HG03442 (cell line): ENCODE results near the gene SNCB.
"Not testable (repeated sequence)": the region's sequence is repeated elsewhere in the genome, so short reads cannot be mapped to it uniquely, and the experiment has no call there.

Source experiments
- ATAC-seq: cut with Tn5 transposase; IDR thresholded peaks from one replicate; pipeline ENCODE4 v1.9.1; 2021; ENCODE audit warnings: mild to moderate bottlenecking, moderate library complexity; ENCODE audit not compliant: unreplicated experiment

The SNCB gene

DNA sequence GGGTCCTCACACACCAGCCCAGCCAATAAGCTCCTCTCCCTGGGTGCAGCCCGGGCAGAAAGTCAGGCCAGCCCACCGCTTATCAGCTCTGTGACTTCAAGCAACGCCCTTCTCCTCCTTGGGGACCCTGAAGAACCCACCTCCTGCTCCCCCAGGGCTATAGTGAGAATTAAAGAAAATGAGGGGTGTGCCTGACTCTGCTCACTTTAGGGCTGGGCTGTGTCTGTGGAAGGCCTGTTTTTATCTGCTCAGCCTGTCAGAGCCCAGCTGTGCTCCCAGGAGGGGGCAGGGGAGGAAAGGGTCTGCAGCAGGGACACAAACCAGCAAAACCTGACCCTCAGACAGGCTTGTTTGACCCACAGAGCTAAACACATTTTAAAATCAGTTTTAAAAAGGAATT lies 24.3 kb downstream of the SNCB start:
- no peak for ATAC-seq

DNA sequence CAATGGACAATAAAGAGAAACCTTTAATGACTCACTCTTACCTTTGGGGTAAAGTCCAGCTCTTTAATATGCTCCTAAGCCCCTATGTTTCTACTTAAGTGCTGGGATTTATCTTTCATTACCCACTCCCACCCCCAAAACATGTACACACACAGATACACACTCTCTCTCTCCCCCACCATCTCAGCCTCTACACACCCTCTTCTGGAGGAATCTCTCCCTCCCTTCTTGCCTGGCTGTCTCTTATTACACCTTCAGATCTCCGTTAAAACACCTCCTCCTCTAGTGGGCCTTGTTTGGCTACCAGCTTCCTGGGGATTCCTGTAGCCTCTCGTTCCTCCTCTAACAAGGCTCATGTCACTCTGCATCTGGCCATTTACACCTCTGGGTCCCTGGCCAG lies 27.2 kb downstream of the SNCB start:
- ATAC-seq = no peak

DNA sequence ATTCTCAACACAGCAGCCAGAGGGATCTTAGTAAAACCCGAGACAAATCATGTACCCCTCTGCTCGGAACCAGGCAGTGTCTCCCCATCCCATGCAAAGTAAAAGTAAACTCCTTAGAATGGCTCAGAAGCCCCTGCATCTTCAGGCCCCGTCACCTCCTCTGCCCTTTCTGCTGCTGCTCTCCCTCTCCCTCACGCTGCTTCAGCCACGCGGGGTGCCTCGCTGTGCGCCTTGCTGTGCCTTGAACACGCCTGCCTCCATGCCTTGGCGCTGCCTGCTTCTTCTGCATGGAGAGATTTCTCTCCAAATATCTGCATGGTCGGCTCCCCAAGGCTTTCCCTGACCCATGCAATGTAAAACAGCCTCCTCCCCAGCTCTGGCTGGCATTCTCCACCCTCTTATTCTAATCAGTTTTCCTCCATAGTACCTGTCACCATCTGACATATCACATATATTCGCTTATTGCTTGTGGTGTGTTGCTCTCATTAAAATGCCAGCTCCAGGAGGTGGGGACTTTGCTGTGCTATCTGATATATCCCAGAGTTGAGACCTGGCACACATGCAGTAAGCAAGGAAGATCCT lies 28.3 kb downstream of the SNCB start:
- no peak for ATAC-seq

DNA sequence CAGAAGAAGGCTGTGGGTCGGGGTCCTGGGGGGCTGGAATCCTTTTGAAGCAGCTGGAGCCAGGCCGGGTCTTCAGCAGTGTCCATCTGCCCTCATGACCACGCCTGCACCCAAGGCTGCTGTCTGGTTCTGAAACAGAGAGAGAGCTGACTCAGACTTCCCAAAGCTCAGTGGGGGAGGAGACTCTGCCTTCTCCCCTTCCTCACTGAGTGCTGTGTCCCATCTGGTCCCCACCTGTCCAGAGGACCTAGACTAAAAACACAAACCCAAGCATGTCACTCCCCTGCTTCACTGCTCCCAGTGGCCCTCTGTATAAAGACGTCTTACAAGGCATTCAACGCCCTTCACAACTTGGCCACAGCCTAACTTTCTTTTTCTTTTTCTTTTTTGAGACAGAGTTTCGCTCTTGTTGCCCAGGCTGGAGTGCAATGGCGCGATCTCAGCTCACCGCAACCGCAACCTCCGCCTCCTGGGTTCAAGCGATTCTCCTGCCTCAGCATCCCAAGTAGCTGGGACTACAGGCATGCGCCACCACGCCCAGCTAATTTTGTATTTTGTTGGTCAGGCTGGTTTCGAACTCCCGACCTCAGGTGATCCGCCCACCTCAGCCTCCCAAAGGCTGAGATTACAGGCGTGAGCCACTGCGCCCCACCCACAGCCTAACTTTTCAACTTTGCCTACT lies 30.4 kb downstream of the SNCB start:
- not testable (repeated sequence) for ATAC-seq

DNA sequence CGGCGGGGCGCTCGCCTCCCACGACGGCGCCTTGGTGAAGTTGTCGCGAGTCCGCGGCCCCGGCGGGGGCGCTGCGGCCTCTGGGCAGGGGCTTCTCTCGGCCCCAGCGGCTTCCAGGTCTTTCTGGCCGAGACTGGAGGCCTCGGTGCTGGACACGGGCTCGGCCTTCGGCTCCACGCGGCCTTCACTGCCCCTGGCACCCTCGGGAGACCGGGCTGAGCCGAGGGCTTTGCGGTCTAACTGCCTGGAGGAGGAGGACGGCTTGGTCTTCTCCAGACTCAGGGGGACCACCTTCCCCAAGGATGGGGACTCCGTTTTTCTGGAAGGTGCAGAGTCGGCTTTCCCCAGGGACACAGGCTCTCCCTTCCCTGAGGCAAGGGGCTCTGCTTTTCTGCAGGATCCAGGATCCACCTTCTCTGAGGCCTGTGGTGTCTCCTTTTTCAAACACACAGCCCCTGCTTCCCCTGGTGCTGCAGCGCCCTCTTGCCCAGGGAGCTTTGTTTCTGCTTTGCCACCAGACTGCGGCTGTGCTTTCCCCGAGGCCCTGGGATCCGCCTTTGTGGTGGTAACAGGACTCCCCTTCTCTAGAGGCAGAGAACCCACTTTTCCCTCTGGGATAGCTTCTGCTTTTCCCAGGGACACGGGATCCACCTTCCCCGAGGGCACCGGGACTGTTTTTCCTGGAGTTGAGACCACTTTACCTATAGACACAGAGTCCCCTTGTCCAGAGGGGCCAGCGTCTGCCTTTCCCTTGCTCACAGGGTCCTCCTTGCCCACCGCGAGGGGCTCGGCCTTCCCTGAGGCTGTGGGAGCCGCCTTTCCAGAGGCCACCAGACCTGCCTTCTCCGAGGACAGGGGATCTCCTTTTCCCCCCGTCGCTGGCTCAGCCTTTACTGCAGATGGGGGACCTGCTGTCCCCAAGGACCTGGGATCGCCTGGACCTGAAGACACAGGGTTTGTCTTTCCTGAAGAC lies 32.6 kb downstream of the SNCB start:
- ATAC-seq = no peak

DNA sequence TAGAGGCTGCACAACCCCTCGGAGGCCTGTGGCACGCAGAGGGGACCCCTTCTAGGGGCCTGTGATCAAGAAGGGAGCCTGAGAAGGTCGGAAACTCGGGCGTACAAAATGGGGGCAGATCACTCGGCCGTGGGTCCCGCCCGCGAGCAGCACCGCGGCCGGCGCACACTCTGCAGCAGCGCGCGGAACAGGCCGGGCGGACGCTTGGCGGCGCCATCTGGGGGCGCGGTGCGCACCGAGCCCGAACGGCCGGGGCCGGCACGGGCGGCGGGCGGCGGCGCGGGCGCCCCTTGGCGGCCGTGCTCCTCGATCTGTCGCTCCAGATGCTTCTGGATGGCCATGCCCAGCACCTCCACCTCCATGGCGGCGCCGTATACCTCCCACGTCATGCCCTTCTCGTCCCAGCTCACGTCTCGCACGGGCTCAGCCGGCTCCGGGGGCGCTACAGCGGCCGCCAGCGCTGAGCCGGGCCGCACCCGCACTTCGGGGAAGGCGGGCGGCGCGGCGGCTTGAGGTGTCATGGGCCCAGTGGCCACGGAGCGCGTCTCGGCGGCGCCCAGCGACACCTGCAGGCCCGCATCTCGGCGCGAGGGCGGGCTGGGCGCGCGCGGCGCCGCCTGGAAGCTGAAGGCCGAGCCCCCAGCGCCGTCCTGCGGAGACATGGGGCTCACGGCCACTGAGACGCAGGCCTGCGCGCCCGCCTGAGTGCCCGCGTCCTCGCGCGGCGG lies 33.5 kb downstream of the SNCB start:
- peak; percentile 42 for ATAC-seq

DNA sequence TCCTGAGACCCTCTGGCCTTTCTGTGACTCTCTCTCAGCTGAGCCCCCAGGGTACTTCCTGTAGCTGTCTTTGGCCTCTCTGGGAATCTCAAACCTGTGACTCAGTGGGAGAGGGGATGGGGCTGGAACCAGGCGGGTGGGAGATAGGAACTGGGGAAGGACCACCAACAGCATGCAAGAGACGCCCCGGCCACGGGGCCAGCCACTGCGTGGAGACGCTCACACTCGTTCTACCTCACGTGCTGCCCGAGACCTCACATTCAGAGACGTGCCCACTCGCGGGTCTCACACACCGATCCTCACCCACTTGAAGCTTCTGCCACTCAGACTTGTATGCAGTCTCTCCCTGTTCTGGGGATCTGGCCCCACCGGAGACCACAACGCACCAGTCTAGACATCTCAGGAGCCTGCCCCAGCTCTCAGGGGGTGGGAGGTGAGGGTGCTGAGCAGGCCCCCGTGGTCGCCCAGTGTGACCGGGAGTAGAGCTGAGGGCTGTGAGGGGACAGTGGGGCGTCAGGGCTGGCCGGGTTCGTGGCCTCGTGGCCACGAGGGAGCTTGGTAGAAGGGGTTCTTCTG lies 34.2 kb downstream of the SNCB start:
- ATAC-seq = no peak

DNA sequence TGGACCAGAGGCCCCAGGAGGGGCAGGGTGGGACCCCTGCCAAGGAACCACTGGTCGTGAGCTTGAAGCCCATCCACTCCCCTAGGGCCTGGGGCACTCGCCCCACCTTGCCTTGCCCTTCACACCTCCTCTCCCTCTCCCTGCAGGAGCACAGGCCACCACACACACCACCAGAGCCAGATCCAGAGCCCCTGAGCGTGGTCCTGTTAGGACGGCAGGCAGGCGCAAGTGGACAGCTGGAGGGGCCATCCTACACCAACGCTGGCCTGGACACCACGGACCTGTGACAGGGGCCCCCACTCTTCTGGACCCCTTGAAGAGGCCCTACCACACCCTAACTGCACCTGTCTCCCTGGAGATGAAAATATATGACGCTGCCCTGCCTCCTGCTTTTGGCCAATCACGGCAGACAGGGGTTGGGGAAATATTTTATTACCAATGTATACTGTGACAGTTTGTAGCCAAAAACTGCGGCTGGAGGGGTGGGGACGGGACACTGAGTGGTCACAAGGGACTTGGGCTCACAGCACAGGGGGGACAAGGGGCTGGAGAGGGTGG lies 34.9 kb downstream of the SNCB start:
- ATAC-seq = no peak

DNA sequence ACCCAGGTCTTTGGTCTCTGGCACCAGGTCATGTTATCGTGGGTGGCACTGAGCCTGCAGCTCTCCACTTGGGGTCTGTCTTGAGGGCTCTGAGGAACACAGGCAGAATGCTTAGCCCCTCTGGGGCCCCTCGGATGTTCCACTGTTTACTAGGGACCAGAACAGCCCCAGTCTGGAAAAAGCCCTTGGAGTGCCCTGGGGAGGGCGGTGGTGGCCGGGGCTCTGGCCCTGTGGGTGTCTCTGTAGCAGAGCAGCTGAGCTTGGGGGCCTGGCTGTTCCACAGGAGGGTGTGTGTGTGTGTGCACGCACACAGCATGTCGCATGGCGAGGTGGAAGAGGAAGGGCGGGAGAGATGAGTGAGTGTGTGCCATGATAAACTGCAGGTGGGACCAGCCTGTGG lies 35.8 kb downstream of the SNCB start:
- ATAC-seq = no peak

DNA sequence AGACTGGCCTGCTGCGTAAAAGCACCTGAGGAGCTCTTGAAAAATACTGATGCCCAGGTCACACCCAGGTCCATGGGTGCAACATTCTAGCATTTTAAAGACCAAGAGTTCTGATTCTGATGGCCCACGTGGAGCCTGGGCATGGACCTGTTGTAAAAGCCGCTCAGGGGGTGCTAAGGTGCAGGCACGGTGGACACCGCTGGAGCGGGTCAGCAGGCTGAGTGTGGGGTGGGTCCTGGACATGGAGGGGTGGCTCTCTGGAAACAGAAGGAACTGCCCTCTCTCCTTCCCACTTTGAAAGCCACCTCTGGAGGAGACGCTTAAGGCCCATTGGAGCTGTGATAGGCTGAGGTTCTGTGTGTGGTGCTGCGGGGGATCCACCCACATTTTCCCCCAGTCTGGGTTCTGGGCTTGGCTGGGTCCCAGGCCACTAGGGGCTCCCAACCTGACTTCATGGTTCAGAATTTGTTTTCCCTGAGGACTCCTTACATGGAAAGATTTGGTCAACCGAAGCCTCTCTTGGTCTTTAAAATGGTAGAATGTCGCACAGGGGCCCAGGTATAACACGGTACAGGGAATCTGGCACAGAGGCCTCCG lies 37.0 kb downstream of the SNCB start:
- no peak for ATAC-seq

DNA sequence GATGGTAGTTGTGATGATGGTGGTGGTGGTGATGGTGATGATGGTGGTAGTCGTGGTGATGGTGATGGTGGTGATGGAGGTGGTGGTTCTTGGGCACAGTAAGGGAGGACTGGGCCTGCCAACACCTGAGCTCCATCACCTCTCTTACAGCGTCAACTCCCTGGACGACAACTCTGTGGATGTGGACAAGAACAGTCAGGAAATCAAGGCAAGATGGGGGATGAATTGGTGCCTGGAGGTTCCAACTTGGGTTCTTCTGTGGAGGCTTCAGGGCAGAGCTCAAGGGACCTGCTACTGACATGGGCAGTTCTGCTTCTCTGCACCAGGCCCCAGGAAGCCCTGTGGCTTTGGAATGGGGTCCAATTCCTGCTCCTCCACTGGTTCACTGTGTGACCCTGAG lies 37.8 kb downstream of the SNCB start:
- ATAC-seq = no peak

DNA sequence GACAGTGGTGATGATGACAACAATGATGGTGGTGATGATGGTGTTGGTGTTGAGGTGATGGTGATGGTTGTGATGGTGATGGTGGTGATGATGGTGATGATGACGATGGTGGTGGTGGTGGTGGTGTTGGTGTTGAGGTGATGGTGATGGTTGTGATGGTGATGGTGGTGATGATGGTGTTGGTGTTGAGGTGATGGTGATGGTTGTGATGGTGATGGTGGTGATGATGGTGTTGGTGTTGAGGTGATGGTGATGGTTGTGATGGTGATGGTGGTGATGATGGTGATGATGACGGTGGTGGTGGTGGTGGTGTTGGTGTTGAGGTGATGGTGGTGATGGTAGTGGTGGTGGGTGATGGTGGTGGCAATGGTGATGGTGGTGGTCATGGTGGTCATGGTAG lies 38.7 kb downstream of the SNCB start:
- not testable (repeated sequence) for ATAC-seq

DNA sequence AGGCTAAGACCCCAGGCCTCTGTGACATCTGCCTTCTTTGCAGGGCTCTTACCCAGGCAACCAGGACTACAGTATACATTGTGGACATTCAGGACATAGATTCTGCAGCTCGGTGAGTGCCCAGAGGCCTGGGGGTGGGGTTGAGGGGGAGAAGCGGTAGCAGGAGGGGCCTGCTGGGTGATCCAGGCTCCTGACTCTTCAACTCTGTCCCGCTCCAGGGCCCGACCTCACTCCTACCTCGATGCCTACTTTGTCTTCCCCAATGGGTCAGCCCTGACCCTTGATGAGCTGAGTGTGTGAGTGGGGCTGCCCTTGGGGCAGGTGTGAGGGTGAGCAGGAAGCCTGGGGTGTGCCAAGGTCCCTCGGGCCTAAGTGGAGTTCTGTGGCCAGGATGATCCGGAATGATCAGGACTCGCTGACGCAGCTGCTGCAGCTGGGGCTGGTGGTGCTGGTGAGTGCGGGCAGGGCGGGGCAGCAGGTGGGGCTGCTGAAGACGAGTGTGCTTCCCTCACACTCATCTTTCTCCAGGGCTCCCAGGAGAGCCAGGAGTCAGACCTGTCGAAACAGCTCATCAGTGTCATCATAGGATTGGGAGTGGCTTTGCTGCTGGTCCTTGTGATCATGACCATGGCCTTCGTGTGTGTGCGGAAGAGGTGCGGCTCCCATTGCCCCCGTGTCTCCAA lies 40.2 kb downstream of the SNCB start:
- no peak for ATAC-seq

DNA sequence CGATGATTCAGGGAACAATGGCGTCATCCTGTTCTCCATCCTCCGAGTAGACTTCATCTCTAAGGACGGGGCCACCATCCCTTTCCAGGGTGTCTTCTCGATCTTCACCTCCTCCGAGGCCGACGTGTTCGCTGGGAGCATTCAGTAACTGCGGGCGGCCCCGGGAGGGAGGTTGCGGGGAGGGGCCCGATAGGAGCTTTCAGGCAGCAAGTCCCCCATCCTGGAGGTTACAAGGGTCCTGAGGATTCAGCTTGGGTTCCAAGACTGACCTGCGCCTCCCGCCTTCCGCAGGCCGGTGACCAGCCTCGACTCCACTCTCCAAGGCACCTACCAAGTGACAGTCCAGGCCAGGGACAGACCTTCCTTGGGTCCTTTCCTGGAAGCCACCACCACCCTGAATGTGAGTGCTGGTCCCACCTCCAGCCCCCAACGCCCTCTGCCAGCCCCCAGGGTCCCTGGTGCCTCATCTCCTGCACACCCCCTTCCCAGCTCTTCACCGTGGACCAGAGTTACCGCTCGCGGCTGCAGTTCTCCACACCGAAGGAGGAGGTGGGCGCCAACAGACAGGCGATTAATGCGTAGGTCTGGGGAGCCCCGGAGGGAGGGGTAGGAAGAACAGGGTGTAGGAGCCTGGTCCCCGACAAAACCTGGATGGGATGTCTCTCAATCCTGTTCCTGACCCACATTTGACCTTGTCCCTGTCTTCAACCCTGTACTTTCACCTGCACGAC lies 41.1 kb downstream of the SNCB start:
- ATAC-seq = no peak

DNA sequence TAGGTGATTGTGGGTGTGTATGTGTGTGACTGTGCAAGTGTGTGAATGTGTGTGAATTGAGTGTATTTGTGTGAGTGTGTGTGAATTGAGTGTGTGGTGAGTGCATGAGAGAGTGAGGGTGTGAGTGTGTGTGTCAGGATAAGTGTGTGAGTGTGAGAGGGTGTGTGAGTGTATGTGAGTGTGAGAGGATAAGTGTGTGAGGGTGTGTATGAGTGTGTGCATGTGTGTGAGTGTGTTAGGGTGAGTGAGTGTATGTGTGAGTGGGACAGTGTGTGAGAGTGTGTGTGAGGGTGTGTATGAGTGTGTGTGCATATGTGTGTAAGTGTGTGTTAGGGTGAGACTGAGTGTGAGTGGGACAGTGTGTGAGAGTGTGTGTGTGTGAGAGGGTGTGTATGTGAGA lies 42.0 kb downstream of the SNCB start:
- ATAC-seq = no peak

DNA sequence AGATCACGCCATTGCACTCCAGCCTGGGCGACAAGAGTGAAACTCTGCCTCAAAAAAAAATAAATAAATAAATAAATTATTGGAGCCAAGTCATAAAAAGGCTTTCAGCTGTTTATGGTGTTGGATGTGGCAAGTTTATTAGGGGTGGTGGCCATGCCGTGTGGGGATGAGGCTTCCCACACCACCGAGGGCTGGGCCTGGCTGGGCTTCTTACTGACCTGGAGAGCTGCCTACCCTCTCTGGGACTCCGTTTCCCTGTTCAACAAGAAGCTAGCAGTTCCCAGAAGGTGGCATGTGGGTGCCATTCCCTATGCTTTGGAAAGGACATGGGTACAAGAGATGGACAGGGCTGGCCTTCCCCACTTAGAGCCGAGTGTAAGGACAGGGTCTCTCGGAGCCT lies 42.9 kb downstream of the SNCB start:
- no peak for ATAC-seq

DNA sequence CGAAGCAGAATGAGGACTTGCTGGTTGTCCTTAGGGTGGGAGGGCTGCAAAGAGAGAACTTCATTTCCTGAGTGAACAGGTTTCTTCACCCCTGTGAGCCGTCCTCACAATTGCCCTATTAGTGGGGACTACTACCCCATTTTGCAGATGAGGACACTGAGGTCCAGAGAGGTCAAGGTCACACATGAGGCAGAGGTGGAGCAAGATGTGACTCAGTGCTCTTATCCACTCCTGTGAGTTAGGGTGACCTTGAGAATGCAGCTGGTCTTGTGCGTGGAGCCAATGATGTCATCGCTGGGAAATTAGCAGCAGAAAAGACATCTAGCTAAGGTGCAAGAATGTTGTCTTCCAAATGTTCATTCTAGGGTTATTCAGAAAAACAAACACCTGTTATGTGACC lies 47.3 kb downstream of the SNCB start:
- no peak for ATAC-seq

DNA sequence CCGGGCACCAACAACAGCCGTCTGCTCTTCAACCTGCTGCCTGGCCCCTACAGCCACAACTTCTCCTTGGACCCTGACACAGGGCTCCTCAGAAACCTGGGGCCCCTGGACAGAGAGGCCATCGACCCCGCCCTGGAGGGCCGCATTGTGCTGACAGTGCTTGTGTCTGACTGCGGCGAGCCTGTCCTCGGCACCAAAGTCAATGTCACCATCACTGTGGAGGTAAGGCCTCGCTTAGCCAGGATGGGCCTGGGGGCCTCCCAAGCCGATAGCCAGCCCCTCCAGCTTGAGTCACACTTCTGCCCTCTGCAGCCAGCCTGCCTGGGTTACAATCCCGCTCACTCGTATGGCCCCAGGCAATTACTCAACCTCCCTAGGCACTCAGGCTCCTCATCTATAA lies 49.0 kb downstream of the SNCB start:
- no peak for ATAC-seq

DNA sequence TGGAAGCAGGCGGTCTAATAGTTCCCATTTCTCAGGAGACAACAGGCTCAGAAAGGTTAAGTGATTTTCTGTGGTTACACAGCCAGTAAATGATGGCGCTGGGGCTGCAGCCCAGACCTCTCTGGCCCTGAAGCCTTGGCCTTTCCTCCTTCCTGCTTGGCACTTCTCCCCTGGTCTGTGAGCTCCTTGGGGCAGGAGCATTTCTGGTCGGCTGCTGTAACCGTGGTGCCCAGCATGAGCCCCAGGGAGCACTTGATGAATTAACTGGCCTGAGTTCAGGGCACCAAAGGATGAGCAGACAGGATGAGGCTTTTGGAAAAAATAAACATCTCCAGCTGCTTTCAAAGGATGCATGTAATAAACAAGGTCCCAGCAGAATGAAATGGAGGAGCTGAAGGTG lies 51.0 kb downstream of the SNCB start:
- ATAC-seq = no peak
